HG02798 (cell line): ENCODE data around the gene SLC25A5.
"Not testable (repeated sequence)": the region's sequence is repeated elsewhere in the genome, so short reads cannot be mapped to it uniquely, and the experiment has no call there.

Experiments
- ATAC-seq: cut with Tn5 transposase; IDR thresholded peaks from one replicate; pipeline ENCODE4 v1.9.1; 2021; ENCODE audit warnings: mild to moderate bottlenecking; ENCODE audit not compliant: unreplicated experiment, poor library complexity

The SLC25A5 gene

GRCh38 chrX:119467842-119468550 lies at the start of gene SLC25A5:
SLC25A5 (plus strand) TSS chrX:119468444; CDS start chrX:119468516, 72 bp downstream.
- ATAC-seq = peak; percentile 93

DNA sequence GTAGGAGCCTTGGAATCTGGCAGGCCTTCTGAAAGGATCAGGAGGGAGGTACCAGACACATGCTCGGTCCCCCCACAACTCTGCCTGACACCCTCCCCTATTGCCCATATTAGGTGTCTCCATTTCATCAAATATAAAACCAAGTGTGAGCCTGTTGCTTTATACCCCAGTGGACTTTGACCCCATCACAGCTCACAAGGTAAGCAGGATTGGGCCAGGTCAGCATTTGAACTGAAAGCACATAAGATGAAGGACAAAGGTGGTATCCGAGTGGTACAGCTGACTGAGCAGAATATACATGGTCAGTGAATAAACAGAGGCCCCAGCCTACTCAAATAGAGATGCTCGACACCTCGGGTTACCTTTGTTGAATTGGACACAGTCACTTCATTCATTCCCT lies 49.1 kb upstream of the SLC25A5 start:
- ATAC-seq = no peak

DNA sequence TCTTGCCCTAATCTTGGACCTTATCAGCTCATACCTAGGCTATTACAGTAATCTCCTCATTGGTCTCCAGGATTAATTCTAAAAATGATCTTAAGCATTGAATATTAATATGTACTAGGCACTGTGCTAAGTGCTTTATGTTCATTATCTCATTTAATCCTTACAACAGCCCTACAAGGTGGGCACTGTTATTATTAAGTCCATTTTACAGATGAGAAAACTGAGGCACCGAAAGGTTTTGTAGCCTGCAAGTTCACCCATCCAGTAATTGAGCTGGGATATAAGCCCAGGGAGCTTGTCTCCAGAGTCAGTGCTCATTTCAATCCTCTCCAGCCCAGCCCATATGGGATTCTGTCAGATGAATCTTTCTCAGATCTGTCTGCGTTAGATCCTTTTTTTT lies 48.3 kb upstream of the SLC25A5 start:
- ATAC-seq = no peak

GRCh38 chrX:119421016-119421705 lies 47.1 kb upstream of the SLC25A5 start:
- no peak for ATAC-seq

- no peak for ATAC-seq
These were observed 44.6 kb upstream of the SLC25A5 start for GRCh38 chrX:119423631-119424030.

DNA sequence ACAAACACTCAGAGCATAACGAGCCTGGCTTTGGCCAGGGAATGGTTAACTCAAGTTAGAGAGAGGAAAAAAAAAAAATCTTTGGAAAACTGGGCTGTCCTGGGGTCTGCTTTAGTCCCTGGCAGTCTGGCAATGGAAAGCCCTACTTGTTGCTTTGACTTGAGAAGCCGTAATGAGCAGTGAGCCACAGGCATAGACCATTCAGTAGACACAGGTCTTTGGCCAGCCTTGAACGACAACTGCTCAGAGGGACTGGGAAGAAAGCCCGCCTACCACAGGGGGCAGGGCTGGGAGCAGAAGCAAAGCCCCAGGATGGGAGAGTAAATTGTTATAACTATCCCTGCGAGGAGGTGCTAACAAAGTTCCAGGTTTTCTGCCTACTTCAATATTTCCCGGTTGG lies 43.2 kb upstream of the SLC25A5 start:
- ATAC-seq = no peak

DNA sequence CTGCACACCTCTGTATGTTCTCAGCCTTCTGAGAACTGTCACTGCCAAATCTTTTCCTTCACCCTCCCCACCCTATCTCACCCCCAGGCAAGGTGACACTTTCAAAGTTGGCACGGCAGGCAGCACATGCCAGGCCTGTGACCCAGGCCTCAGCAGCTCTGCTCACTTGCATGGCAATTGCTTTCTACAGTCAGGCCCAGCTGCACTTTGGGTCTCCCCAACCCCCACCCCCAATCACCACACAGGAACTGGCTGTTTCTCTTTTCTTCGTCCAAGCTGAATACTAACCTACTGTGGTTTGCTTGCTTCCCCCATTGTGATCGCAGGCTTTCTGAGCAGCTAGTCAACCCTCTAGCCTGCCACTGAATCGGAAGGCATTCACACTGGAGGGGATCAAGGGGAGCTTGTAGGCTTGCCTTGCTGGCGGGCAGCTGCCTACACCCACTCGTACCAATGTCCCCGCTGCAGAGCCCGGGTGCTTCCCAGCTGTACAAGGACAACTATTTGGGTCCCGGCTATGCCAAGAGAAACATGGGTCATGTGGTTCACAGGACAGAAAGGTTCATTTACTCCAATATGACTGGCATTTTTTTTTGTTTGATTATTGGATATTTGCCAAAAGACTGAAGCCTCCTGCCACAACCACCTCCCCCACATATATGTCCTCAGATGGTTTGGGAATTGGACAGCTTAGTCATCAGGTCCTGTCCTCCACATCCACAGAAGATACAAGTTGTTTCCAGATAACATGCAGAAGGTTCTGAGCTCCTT lies 41.0 kb upstream of the SLC25A5 start:
- ATAC-seq = peak; percentile 72

- ATAC-seq = no peak
These were observed 40.5 kb upstream of the SLC25A5 start for GRCh38 chrX:119427795-119428185.

- no peak for ATAC-seq
These were observed 38.8 kb upstream of the SLC25A5 start for GRCh38 chrX:119429471-119429870.

DNA sequence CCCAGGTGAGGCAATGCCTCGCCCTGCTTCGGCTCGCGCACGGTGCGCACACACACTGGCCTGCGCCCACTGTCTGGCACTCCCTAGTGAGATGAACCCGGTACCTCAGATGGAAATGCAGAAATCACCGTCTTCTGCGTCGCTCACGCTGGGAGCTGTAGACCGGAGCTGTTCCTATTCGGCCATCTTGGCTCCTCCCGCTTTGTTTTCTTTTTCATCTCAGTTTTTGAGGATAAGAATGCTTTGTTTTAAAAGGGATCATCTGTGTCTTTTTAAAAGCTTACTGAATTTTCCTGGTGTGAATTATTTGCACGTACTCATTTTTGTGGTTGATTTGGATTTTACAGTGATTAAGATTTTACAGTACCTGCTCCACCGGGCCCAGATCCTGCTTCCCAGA lies 26.9 kb upstream of the SLC25A5 start:
- ATAC-seq = not testable (repeated sequence)

- no peak for ATAC-seq
These were observed 26.0 kb upstream of the SLC25A5 start for GRCh38 chrX:119442286-119442685.

DNA sequence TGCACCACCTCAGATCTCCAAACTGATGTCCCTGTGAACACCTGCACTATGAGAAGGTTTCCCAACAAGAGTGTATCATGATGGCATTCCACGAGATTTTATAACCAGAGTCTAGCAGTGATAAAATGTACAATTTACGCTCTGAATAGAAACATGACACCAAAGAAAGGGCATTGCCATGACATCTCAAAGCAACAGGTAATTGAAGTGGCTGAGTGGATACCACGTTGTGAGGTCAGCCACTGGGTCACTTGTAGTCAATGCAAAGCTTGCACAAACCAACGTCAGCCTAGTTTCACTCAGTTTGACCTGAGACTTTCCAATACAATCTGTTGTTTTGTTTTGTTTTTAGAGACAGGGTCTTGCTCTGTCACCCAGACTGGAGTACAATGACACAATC lies 15.0 kb upstream of the SLC25A5 start:
- ATAC-seq = no peak

- no peak for ATAC-seq
These were observed 13.0 kb upstream of the SLC25A5 start for GRCh38 chrX:119455264-119455663.

DNA sequence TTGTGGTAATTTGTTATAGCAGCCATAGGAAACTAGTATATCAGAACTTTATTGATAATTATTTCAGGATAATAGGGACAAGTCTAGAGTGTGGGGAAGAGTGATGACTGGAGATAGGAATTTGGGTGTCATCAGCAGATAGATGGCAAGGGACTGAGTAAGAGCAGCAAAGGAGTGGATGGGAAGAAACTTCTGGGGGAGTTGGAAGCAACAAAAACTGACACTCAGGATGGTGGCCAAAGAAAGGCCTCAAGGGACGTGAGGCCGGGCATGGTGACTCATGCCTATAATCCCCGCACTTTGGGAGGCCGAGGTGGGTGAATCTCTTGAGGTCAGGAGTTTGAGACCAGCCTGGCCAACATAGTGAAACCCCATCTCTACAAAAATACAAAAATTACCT lies 9.1 kb upstream of the SLC25A5 start:
- ATAC-seq = no peak

DNA sequence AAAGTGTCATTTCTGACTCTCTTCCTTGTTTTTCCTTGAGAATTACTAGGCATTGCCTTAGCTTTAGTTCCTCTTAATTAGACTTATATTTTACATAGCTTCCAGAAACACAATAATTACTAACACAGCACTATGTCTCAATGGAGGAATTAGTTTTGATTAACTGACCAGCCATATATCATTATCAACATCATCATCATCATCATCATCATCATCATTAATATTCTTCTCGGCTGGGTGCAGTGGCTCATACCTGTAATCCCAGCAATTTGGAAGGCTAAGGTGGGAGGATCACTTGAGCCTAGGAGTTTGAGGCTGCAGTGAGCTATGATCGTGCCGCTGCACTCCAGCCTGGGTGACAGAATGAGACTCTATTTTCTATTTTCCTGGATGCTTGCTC lies 2.7 kb upstream of the SLC25A5 start:
- ATAC-seq = no peak

DNA sequence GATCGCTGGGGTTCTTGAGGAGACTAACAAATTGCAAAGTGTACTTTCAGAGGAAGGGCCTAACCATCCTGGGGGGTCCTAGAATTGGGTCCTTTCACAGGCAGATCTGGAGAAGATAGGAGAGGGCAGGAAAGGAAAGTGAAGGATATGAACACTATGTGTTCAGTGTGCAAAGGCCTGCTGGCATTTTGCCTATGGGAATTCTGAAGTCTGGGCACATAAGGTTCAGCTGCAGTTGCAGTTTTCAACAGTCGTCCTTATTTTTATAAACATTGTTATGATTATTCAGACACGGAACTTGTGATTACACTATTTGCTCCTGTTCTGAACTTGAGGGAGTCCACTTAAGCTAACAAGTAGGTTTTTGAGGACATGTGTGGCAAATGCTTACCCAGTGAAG lies 1.3 kb upstream of the SLC25A5 start:
- no peak for ATAC-seq

- ATAC-seq = no peak
These were observed 811 bp upstream of the SLC25A5 start for GRCh38 chrX:119467433-119467832.

GRCh38 chrX:119468551-119469312 lies 488 bp downstream of the SLC25A5 start:
- ATAC-seq = peak; percentile 81

GRCh38 chrX:119469313-119469635 lies 1.0 kb downstream of the SLC25A5 start:
- ATAC-seq = no peak

DNA sequence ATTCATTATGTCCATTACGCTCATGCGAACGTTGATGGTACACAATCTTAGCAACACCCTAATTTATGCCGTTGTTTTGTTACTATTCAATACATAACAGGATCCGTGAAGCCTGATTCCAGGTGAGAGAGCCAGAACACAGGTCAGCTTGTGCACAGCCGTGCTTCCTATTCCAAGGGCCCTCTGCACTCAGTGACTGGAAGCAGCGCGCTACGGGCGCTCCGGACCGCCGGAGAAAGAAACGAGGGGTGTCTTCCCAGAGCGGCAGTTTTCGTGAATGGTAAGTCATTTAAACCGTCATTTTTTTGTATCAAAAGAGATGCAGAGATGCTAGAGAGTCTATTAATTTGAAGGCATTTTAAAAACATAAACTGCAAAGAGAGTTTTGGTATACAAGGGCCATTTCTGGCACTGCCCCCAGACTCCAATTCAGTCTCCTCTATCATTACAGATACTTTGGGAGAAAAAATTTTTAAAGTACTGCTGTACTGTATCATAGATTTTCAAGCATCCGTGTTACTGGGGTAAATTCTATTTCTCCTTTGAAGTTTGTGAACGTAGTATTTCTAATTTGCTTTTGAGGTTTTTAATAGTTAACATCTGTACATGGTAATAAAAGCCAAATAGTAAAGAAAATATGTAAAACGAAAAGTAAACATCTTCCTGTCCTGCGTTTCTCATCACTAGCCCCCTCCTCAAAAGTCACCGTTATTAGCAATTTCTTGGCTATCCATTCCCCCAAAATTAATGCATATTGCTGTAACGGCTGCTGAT lies 6.6 kb downstream of the SLC25A5 start:
- ATAC-seq = no peak
